Neural crest cell (in vitro differentiated cells): ENCODE results near the gene TGFBR3L. TPM values are rescaled to one million over a fixed set of nuclear protein-coding genes. Genes with fewer than 3 reads are reported as not detected.
"Not testable (repeated sequence)": the region's sequence is repeated elsewhere in the genome, so short reads cannot be mapped to it uniquely, and the experiment has no call there.

Experiments used
- DNase-seq: peaks from one replicate; pipeline ENCODE4 v3.0.0; 2021; ENCODE audit warnings: low read depth, mixed read lengths, low spot score
- H3K27ac Mint-ChIP-seq: one replicate; pipeline ENCODE4 v1.8.0; 2021; ENCODE audit warnings: mild to moderate bottlenecking, mixed read lengths; ENCODE audit not compliant: unreplicated experiment
- H3K27me3 Mint-ChIP-seq: 2 replicates; pipeline ENCODE4 v1.8.0; 2021; ENCODE audit warnings: low read depth, mild to moderate bottlenecking, mixed read lengths
- H3K36me3 Mint-ChIP-seq: 2 replicates; pipeline ENCODE4 v1.8.0; 2021; ENCODE audit warnings: low read depth, mild to moderate bottlenecking, mixed read lengths
- H3K4me1 Mint-ChIP-seq: 2 replicates; pipeline ENCODE4 v1.8.0; 2021; ENCODE audit warnings: mixed read lengths
- H3K4me3 Mint-ChIP-seq: one replicate; pipeline ENCODE4 v1.8.0; 2021; ENCODE audit warnings: mild to moderate bottlenecking, mixed read lengths
- H3K9me3 Mint-ChIP-seq: 2 replicates; pipeline ENCODE4 v1.8.0; 2021; ENCODE audit warnings: mixed read lengths
- total RNA-seq: library from RNA; stranded (reverse); gene quantifications from 2 replicates; pipeline ENCODE4 v1.2.1, GENCODE V29; 2021
- TF ChIP-seq, protein P1 (sequence below): fragments of 200-600 bp; sonication (generic); conservative IDR thresholded peaks from 2 replicates; pipeline ENCODE4 v1.5.0; 2021; ENCODE audit warnings: antibody characterized with exemption, mild to moderate bottlenecking

The TGFBR3L gene
- total RNA-seq, 1 donor from 2014 or later, result 0.44 TPM

DNA sequence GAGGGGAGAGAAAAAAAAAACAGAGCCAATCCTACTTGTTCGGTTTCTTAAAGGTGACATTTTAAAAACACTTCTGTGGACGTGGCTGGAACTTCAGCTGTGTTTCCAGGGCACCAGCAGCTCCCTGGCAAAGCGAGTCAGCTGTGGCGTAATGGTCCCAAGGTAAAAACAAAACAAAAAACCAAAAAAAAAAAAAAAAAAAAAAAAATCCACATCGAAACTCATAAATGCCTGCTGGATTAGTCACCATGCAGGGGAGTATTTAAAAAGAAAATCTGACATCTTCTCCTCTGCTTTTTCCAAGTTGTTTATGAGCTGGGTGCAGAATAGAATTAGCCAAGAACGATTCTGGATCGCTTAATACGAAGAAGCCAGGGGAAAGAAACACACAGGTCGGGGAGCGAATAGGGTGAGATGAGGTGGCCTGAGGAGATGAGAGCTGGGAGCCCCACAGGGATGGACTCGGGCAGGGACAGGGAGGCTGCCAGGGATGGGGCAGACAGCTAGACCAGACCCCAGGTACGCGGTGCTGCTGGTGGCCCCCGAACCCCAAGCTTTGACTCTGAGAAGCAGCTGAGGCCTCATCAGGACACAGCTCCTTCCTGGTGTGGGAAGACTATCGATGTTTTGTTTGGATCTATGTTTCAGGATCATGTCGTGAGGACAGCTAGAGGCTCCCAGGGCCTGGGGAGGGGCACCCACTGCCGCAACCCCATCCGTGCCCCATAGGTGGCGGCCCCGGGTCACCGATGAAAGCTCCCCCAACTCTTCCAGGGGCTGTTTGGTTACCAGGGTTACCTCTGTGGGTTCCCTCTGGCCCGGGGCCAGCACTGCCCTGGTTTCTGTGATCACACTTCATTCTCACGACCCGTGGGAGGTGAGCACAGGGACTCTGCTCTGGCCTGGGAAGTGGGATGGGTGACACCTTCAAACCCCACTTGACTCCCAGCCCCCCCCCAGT lies 14.4 kb downstream of the TGFBR3L start:
- H3K27ac Mint-ChIP-seq, result peak overlapping the region; percentile 12
- no peaks in the 10 kb centered on the region for H3K9me3 Mint-ChIP-seq
- peaks cover 19% of the 10 kb centered on the region for H3K4me1 Mint-ChIP-seq
- H3K27me3 Mint-ChIP-seq, result peaks cover 8% of the 10 kb centered on the region
- TF ChIP-seq, protein P1, sequence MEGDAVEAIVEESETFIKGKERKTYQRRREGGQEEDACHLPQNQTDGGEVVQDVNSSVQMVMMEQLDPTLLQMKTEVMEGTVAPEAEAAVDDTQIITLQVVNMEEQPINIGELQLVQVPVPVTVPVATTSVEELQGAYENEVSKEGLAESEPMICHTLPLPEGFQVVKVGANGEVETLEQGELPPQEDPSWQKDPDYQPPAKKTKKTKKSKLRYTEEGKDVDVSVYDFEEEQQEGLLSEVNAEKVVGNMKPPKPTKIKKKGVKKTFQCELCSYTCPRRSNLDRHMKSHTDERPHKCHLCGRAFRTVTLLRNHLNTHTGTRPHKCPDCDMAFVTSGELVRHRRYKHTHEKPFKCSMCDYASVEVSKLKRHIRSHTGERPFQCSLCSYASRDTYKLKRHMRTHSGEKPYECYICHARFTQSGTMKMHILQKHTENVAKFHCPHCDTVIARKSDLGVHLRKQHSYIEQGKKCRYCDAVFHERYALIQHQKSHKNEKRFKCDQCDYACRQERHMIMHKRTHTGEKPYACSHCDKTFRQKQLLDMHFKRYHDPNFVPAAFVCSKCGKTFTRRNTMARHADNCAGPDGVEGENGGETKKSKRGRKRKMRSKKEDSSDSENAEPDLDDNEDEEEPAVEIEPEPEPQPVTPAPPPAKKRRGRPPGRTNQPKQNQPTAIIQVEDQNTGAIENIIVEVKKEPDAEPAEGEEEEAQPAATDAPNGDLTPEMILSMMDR, result peak; percentile 56
- peak overlapping the region; percentile 76 for H3K4me3 Mint-ChIP-seq
- H3K36me3 Mint-ChIP-seq, result no peaks in the 10 kb centered on the region
- peak; percentile 42 for DNase-seq

DNA sequence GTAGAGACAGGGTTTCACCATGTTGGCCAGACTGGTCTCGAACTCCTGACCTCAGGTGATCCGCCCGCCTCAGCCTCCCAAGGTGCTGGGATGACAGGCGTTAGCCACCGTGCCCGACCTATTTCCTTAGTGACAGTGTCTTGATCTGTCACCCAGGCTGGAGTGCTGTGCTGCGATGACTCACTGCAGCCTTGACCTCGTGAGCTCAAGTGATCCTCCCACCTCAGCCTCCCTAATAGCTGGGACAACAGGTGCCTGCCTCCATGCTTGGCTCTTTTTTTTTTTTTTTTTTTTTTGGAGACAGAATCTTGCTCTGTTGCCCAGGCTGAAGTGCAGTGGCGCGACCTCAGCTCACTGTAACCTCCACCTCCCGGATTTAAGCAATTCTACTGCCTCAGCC lies 15.4 kb downstream of the TGFBR3L start:
- H3K4me3 Mint-ChIP-seq, H3K9me3 Mint-ChIP-seq, DNase-seq, H3K27ac Mint-ChIP-seq, H3K36me3 Mint-ChIP-seq, H3K27me3 Mint-ChIP-seq: not testable (repeated sequence)
- H3K4me1 Mint-ChIP-seq, result peaks cover 16% of the 10 kb centered on the region

DNA sequence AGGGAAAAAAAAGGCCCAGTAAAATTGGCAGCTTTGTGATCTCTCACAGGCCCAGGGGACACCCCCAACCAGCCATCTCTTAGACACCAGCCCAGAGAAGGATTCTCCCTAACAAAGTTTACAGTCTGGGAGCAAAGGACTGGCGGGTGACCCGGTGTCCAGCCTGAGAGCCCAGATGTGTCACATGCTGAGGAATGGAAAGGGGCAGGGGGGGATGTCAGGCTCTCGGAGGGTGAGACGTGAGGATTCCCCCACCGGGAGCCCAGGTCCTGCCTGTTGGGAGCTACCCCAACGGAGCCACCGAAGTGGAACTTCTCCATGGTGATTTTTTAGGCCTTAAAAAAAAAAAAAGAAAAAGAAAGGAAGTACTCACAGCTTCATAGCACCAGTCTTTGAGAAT lies 16.1 kb downstream of the TGFBR3L start:
- H3K9me3 Mint-ChIP-seq, result no peaks in the 10 kb centered on the region
- H3K27me3 Mint-ChIP-seq, result peaks cover 6% of the 10 kb centered on the region
- peaks cover 16% of the 10 kb centered on the region for H3K4me1 Mint-ChIP-seq
- H3K27ac Mint-ChIP-seq, result no peak overlapping the region
- TF ChIP-seq, protein P1, result no peak
- no peak for DNase-seq
- peak overlapping the region; percentile 15 for H3K4me3 Mint-ChIP-seq
- H3K36me3 Mint-ChIP-seq, result no peaks in the 10 kb centered on the region

DNA sequence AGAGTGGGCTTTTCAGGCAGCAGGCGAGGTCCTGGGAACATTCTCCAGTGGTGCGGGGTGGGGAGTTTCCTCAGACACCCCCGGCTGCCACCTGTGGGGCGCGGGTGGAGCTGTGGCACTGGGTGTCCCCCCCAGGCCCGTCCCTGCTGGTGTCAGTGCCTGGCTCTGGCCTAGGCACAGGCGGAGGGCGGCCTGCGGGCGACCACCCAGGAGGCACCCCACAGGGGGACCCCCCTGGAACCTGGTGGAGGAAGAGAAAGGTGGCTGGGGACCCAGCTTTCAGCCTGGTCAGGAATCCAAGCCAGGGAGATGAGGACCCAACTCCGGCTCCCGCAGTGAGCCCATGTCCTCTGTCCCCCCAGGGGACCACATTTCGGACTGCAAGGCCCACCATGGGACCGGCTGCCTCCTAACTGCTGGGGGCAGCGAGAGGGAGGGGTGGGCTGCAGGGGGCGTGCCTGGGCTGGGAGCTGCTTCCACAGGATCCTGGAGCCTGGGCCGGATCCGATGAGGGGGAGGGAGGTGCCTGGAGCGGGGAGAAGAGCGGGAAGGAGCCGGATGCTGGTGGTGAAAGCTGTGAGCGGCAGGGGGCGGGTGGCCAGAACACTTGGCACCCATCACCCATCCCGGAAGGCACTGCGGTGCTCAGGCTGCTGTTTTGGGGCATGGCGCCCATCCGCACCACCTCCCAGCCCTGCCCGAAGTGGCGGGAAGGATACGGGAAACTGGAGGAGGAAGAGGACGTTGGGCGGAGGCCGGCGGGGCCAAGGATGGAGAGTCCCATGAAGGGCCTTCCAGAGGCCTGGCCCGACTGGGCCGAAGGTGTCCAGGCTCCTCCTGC lies 16.8 kb downstream of the TGFBR3L start:
- Mint-ChIP-seq H3K27ac (no peak overlapping the region), H3K4me1 (peaks cover 13% of the 10 kb centered on the region), H3K9me3 (no peaks in the 10 kb centered on the region), H3K36me3 (no peaks in the 10 kb centered on the region), H3K27me3 (peaks cover 4% of the 10 kb centered on the region), H3K4me3 (peak overlapping the region; percentile 15)
- TF ChIP-seq, protein P1, result no peak
- no peak for DNase-seq

DNA sequence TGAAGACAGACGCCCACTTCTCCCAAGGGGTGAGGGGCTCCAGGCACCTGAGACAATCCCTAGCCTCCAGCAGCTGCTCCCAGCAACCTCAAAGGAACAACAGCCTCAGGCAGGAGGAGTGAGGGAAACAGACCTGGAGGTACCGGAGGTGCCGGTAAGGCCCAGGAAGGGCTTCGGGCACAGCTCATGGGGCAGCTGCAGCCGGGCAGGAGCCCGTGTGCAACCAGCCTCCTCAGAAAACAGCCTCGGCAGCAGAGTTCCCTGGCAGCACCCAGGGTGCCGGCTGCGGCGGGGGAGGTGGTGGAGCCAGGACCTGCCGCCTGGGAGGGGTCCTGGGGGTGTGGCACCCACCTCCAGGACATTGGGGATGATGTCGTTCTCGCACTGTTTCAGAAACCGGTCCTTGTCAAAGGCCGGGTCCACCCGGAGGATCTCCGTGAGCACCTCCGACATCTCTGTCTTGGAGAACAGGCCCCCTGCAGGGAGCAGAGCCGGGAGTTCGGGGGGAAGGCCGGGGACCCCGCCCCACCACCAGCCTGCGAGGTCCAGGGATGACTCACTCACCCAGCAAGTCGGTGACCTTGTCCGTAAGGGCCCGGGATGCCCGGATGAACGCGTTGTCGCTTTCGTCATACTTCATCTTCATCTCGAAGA lies 17.8 kb downstream of the TGFBR3L start:
- TF ChIP-seq, protein P1, result no peak
- H3K27ac Mint-ChIP-seq, result no peak overlapping the region
- peaks cover 2% of the 10 kb centered on the region for H3K27me3 Mint-ChIP-seq
- no peaks in the 10 kb centered on the region for H3K9me3 Mint-ChIP-seq
- DNase-seq, result no peak
- H3K4me1 Mint-ChIP-seq, result peaks cover 10% of the 10 kb centered on the region
- H3K36me3 Mint-ChIP-seq, result no peaks in the 10 kb centered on the region
- H3K4me3 Mint-ChIP-seq, result no peak overlapping the region
